HG03558 (cell line): Measurements from ENCODE around the gene USH1C.

Experiments used
- ATAC-seq: cut with Tn5 transposase; IDR thresholded peaks from one replicate; pipeline ENCODE4 v1.9.1; 2021; ENCODE audit warnings: moderate number of reproducible peaks; ENCODE audit not compliant: unreplicated experiment; ENCODE audit errors: extremely low read depth

USH1C gene

DNA sequence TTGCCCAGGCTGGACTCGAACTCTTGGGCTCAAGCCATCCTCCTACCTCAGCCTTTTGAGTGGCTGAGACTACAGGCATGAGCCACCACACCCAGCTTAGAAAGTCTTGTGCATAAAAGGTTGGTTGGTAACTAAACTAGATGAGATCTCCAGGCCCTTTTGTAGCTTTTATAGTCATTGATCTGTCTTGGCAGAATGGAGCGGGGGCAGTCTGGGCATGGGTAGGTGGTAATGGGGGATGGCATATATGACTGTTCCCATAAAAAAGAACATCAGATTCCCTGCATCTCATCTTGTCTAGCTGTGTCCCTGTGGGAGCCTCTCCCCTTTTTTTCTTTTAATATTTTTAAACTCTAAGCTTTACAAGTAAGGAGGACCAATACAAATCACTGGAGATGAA is 97.7 kb downstream of the USH1C start:
- no peak for ATAC-seq

GRCh38 chr11:17445240-17445795 is 98.9 kb downstream of the USH1C start:
- ATAC-seq: no peak

DNA sequence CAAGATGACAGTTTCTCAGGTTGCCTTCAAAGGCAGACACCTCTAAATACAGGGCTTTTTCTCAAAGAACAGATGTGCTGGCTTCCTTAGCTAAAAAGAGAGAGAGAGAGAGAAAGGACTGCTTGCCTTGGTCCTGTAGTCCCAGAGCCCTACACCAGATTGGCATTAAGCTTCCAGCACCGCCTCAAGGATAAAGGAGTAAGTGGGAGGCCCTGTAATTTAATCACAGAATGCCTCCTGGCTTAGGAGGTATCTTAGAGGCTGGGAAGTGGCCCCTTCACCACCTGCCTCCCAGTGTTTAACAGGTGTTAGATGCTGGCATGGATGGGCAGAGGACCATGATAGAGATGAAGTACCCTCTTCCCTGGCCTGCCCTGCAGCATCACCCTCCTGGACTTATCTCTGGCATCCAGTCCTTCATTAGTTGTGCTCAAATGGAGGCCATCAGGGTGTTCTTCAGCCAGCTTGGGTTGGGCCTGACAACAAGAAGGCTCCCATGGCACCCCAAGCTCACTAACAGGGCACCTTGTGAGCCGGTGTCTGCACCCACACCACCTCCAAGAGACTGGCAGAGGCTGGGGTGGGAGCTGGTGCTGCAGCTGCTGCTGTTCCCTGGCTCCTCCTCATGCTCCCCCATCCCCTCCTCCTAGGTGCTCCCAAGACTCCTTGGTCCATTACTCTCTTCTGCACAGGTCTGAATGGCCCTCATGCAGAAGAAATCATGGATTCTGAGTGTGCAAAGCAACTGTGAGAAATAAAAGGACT is 100.1 kb downstream of the USH1C start:
- ATAC-seq: no peak
